A172 (cell line): Measurements from ENCODE around the gene HIP1. TPM values are rescaled to one million over a fixed set of nuclear protein-coding genes. Genes with fewer than 3 reads are reported as not detected.
"Not testable (repeated sequence)": the region's sequence is repeated elsewhere in the genome, so short reads cannot be mapped to it uniquely, and the experiment has no call there.

Experiments used
- DNase-seq: peaks from one replicate; pipeline ENCODE4 v3.0.0-alpha.2; 2015; ENCODE audit warnings: low spot score
- total RNA-seq: library from RNA; depleted of rRNA; stranded (reverse); fragments of >200 nt; shearing (Covaris generic); gene quantifications from 2 replicates; pipeline ENCODE4 v1.2.3, GENCODE V29; 2014

HIP1 gene
- total RNA-seq, 1 experiment from 2014 or later, result 29.3 TPM

GRCh38 chr7:75616421-75617167 lies 122.1 kb downstream of the HIP1 start:
- DNase-seq, result no peak

GRCh38 chr7:75614401-75614800 lies 124.3 kb downstream of the HIP1 start:
- no peak for DNase-seq

GRCh38 chr7:75613351-75613750 lies 125.4 kb downstream of the HIP1 start:
- DNase-seq, result no peak

- DNase-seq, result no peak
These were observed 127.1 kb downstream of the HIP1 start for GRCh38 chr7:75611557-75612178.

- not testable (repeated sequence) for DNase-seq
These were observed 129.3 kb downstream of the HIP1 start for GRCh38 chr7:75609416-75609815.

- DNase-seq, result no peak
These were observed 130.2 kb downstream of the HIP1 start for GRCh38 chr7:75608451-75609122.

GRCh38 chr7:75604408-75604807 lies 134.3 kb downstream of the HIP1 start:
- DNase-seq, result no peak

- DNase-seq, result peak; percentile 71
These were observed 135.9 kb downstream of the HIP1 start for GRCh38 chr7:75602831-75603230.

- no peak for DNase-seq
These were observed 137.2 kb downstream of the HIP1 start for GRCh38 chr7:75601539-75601938.

- DNase-seq, result not testable (repeated sequence)
These were observed 138.0 kb downstream of the HIP1 start for GRCh38 chr7:75600748-75601147.

- DNase-seq, result peak; percentile 62
These were observed 139.4 kb downstream of the HIP1 start for GRCh38 chr7:75599244-75599781.

- DNase-seq, result peak; percentile 90
These were observed 141.8 kb downstream of the HIP1 start for GRCh38 chr7:75596727-75597614.

GRCh38 chr7:75595766-75596165 lies 143.0 kb downstream of the HIP1 start:
- no peak for DNase-seq

- DNase-seq, result not testable (repeated sequence)
These were observed 145.1 kb downstream of the HIP1 start for GRCh38 chr7:75593500-75594184.

GRCh38 chr7:75591467-75592255 lies 147.1 kb downstream of the HIP1 start:
- no peak for DNase-seq

GRCh38 chr7:75590373-75591005 lies 148.3 kb downstream of the HIP1 start:
- DNase-seq, result no peak

- DNase-seq, result no peak
These were observed 154.4 kb downstream of the HIP1 start for GRCh38 chr7:75584354-75584753.

GRCh38 chr7:75583255-75583654 lies 155.5 kb downstream of the HIP1 start:
- no peak for DNase-seq

GRCh38 chr7:75579899-75580298 lies 158.8 kb downstream of the HIP1 start:
- no peak for DNase-seq

GRCh38 chr7:75578081-75578480 lies 160.7 kb downstream of the HIP1 start:
- no peak for DNase-seq
